NT2/D1 (cell line): ENCODE measurements around the gene ERI3.
A peak's percentile ranks its signal among the peaks of the same experiment; 100 is the strongest.

Experiments used
- DNase-seq: peaks from one replicate; pipeline ENCODE4 v3.0.0-alpha.2; 2011; ENCODE audit warnings: low read depth, low spot score
- H3K27me3 ChIP-seq: 2 replicates; pipeline ENCODE4 v1.6.0; 2011; ENCODE audit warnings: mild to moderate bottlenecking; ENCODE audit not compliant: insufficient read length, insufficient read depth
- H3K36me3 ChIP-seq: 2 replicates; pipeline ENCODE4 v1.6.1; 2011; ENCODE audit warnings: mild to moderate bottlenecking, low read length, mixed read lengths; ENCODE audit not compliant: insufficient read depth, insufficient read length
- H3K4me1 ChIP-seq: 2 replicates; pipeline ENCODE4 v1.5.1; 2011; ENCODE audit not compliant: insufficient read depth, insufficient read length
- H3K4me3 ChIP-seq: 2 replicates; pipeline ENCODE4 v1.5.1; 2011; ENCODE audit warnings: low read depth; ENCODE audit not compliant: insufficient read length
- H3K9ac ChIP-seq: 2 replicates; pipeline ENCODE4 v1.6.0; 2011; ENCODE audit warnings: low read depth; ENCODE audit not compliant: insufficient read length
- H3K9me3 ChIP-seq: 2 replicates; pipeline ENCODE4 v1.5.1; 2011; ENCODE audit warnings: mild to moderate bottlenecking, low read length; ENCODE audit not compliant: insufficient read depth
- SUZ12 ChIP-seq: IDR thresholded peaks from 2 replicates; pipeline ENCODE4 v1.6.1; 2011; ENCODE audit not compliant: insufficient read length, insufficient read depth; ENCODE audit errors: extremely low read depth
- YY1 ChIP-seq: IDR thresholded peaks from 2 replicates; pipeline ENCODE4 v1.6.1; 2011; ENCODE audit not compliant: insufficient read length, insufficient read depth
- ZNF274 ChIP-seq: IDR thresholded peaks from 2 replicates; pipeline ENCODE4 v1.6.1; 2011; ENCODE audit warnings: mild to moderate bottlenecking, low read depth, low read length

The ERI3 gene

GRCh38 chr1:44244986-44245385 is 110.1 kb downstream of the ERI3 start:
- no peak overlapping the region for H3K4me3 ChIP-seq
- peaks cover 69% of the 10 kb centered on the region for H3K36me3 ChIP-seq
- TF ChIP-seq SUZ12 (no peak), YY1 (no peak), ZNF274 (no peak)
- no peaks in the 10 kb centered on the region for H3K9me3 ChIP-seq
- no peaks in the 10 kb centered on the region for H3K27me3 ChIP-seq
- no peak overlapping the region for H3K9ac ChIP-seq
- DNase-seq: no peak
- H3K4me1 ChIP-seq: peaks cover 29% of the 10 kb centered on the region

- DNase-seq: no peak
Measured at GRCh38 chr1:44243782-44244495, 111.1 kb downstream of the ERI3 start.

GRCh38 chr1:44242746-44243145 is 112.3 kb downstream of the ERI3 start:
- H3K4me1 ChIP-seq: peaks cover 42% of the 10 kb centered on the region
- peaks cover 55% of the 10 kb centered on the region for H3K36me3 ChIP-seq
- no peak for DNase-seq
- H3K4me3 ChIP-seq: no peak overlapping the region
- no peaks in the 10 kb centered on the region for H3K9me3 ChIP-seq
- H3K27me3 ChIP-seq: no peaks in the 10 kb centered on the region
- no peak overlapping the region for H3K9ac ChIP-seq
- TF ChIP-seq ZNF274 (no peak), YY1 (no peak), SUZ12 (no peak)

More at GRCh38 chr1:44243782-44244495, 111.1 kb downstream of the ERI3 start:
- no peak overlapping the region for H3K4me3 ChIP-seq
- peaks cover 32% of the 10 kb centered on the region for H3K4me1 ChIP-seq
- TF ChIP-seq ZNF274 (no peak), SUZ12 (no peak), YY1 (no peak)
- H3K9me3 ChIP-seq: no peaks in the 10 kb centered on the region
- no peaks in the 10 kb centered on the region for H3K27me3 ChIP-seq
- H3K9ac ChIP-seq: no peak overlapping the region
- peaks cover 67% of the 10 kb centered on the region for H3K36me3 ChIP-seq

GRCh38 chr1:44240802-44241671 is 114.0 kb downstream of the ERI3 start:
- peak overlapping the region; percentile 37 for H3K9ac ChIP-seq
- H3K27me3 ChIP-seq: no peaks in the 10 kb centered on the region

GRCh38 chr1:44239961-44240371 is 115.1 kb downstream of the ERI3 start:
- Histone ChIP-seq H3K4me3 (no peak overlapping the region), H3K9me3 (no peaks in the 10 kb centered on the region), H3K4me1 (peaks cover 45% of the 10 kb centered on the region), H3K27me3 (no peaks in the 10 kb centered on the region), H3K9ac (peak overlapping the region; percentile 38), H3K36me3 (peaks cover 43% of the 10 kb centered on the region)
- TF ChIP-seq SUZ12 (no peak), YY1 (peak; percentile 26)
- no peak for DNase-seq

More at GRCh38 chr1:44240802-44241671, 114.0 kb downstream of the ERI3 start:
- peaks cover 45% of the 10 kb centered on the region for H3K4me1 ChIP-seq
- no peak for DNase-seq
- H3K4me3 ChIP-seq: no peak overlapping the region
- no peaks in the 10 kb centered on the region for H3K9me3 ChIP-seq
- peaks cover 47% of the 10 kb centered on the region for H3K36me3 ChIP-seq
- TF ChIP-seq ZNF274 (no peak), SUZ12 (no peak), YY1 (no peak)

GRCh38 chr1:44239331-44239960 is 115.6 kb downstream of the ERI3 start:
- peak; percentile 62 for DNase-seq
- Histone ChIP-seq H3K27me3 (no peaks in the 10 kb centered on the region), H3K9ac (peak overlapping the region; percentile 46)

More at GRCh38 chr1:44239331-44239960, 115.6 kb downstream of the ERI3 start:
- H3K36me3 ChIP-seq: peaks cover 39% of the 10 kb centered on the region
- H3K4me1 ChIP-seq: peaks cover 45% of the 10 kb centered on the region
- H3K4me3 ChIP-seq: no peak overlapping the region
- no peaks in the 10 kb centered on the region for H3K9me3 ChIP-seq
- TF ChIP-seq SUZ12: no peak
- TF ChIP-seq ZNF274: no peak
- no peak for TF ChIP-seq YY1
